ENCODE measurements around the gene FAM174A.

FAM174A gene

GRCh38 chr5:100535060-100536005 lies at the start of gene FAM174A:
Gene FAM174A, plus strand, starts transcription at chr5:100535374. Its CDS starts 157 bp downstream, at chr5:100535531.
- DNase-seq: peak; percentile 99

- no peak for DNase-seq
These were observed 41.2 kb upstream of the FAM174A start for GRCh38 chr5:100493996-100494395.

GRCh38 chr5:100496296-100496695 lies 38.9 kb upstream of the FAM174A start:
- DNase-seq: no peak

- no peak for DNase-seq
These were observed 32.5 kb upstream of the FAM174A start for GRCh38 chr5:100502684-100503083.

- peak; percentile 46 for DNase-seq
These were observed 29.0 kb upstream of the FAM174A start for GRCh38 chr5:100505984-100506670.

- no peak for DNase-seq
These were observed 18.9 kb upstream of the FAM174A start for GRCh38 chr5:100516285-100516684.

GRCh38 chr5:100517301-100517974 lies 17.7 kb upstream of the FAM174A start:
- no peak for DNase-seq

GRCh38 chr5:100518377-100518776 lies 16.8 kb upstream of the FAM174A start:
- DNase-seq: no peak

GRCh38 chr5:100519075-100519474 lies 16.1 kb upstream of the FAM174A start:
- peak; percentile 14 for DNase-seq

- no peak for DNase-seq
These were observed 14.8 kb upstream of the FAM174A start for GRCh38 chr5:100520348-100520747.

- no peak for DNase-seq
These were observed 2.8 kb downstream of the FAM174A start for GRCh38 chr5:100537946-100538345.

GRCh38 chr5:100539519-100539918 lies 4.3 kb downstream of the FAM174A start:
- no peak for DNase-seq

- no peak for DNase-seq
These were observed 6.9 kb downstream of the FAM174A start for GRCh38 chr5:100542086-100542485.

GRCh38 chr5:100546001-100546400 lies 10.8 kb downstream of the FAM174A start:
- no peak for DNase-seq

GRCh38 chr5:100550531-100551051 lies 15.4 kb downstream of the FAM174A start:
- no peak for DNase-seq

GRCh38 chr5:100551183-100551582 lies 16.0 kb downstream of the FAM174A start:
- DNase-seq: no peak

GRCh38 chr5:100553209-100553608 lies 18.0 kb downstream of the FAM174A start:
- DNase-seq: no peak

- no peak for DNase-seq
These were observed 25.7 kb downstream of the FAM174A start for GRCh38 chr5:100560860-100561259.

- no peak for DNase-seq
These were observed 27.6 kb downstream of the FAM174A start for GRCh38 chr5:100562821-100563220.

- DNase-seq: no peak
These were observed 31.4 kb downstream of the FAM174A start for GRCh38 chr5:100566382-100567141.

GRCh38 chr5:100574716-100575115 lies 39.5 kb downstream of the FAM174A start:
- no peak for DNase-seq

- DNase-seq: no peak
These were observed 40.6 kb downstream of the FAM174A start for GRCh38 chr5:100575815-100576214.
